GM23338 (cell line): Measurements from ENCODE around the gene CHSY1. TPM values are rescaled to one million over a fixed set of nuclear protein-coding genes. Genes with fewer than 3 reads are reported as not detected.

Source experiments
- ATAC-seq: fragments of 200-7000 bp; cut with Tn5 transposase; 3 replicates; pipeline ENCODE4 v1.9.1; 2020
- DNase-seq: peaks from one replicate; pipeline ENCODE4 v3.0.0-alpha.2; 2015; ENCODE audit warnings: low spot score
- H2AFZ ChIP-seq: fragments of 200-600 bp; sonication (generic); 2 replicates; pipeline ENCODE4 v1.8.0; 2016; ENCODE audit warnings: antibody characterized with exemption, mild to moderate bottlenecking, moderate library complexity
- H3F3A ChIP-seq: fragments of 200-600 bp; sonication (generic); replicated peaks from 2 replicates; pipeline ENCODE4 v1.8.0; 2017; ENCODE audit warnings: antibody characterized with exemption, mixed run types, low read depth
- H3K27ac ChIP-seq: fragments of 200-600 bp; sonication (generic); 2 replicates; pipeline ENCODE4 v1.6.1; 2016; ENCODE audit warnings: low read depth
- H3K27me3 ChIP-seq: fragments of 200-600 bp; sonication (generic); 2 replicates; pipeline ENCODE4 v1.8.0; 2016; ENCODE audit warnings: mild to moderate bottlenecking, mixed run types, moderate library complexity; ENCODE audit not compliant: insufficient read depth
- H3K36me3 ChIP-seq: fragments of 200-600 bp; sonication (generic); 2 replicates; pipeline ENCODE4 v1.8.0; 2016; ENCODE audit warnings: mild to moderate bottlenecking; ENCODE audit not compliant: insufficient read depth
- H3K4me1 ChIP-seq: fragments of 200-600 bp; sonication (generic); 2 replicates; pipeline ENCODE4 v1.8.0; 2016; ENCODE audit warnings: mild to moderate bottlenecking, moderate library complexity; ENCODE audit not compliant: insufficient read depth
- H3K4me2 ChIP-seq: fragments of 200-600 bp; sonication (generic); 2 replicates; pipeline ENCODE4 v1.7.1; 2017; ENCODE audit warnings: mixed run types
- H3K4me3 ChIP-seq: fragments of 200-600 bp; sonication (generic); 2 replicates; pipeline ENCODE4 v1.6.1; 2016; ENCODE audit warnings: mixed run types
- H3K79me2 ChIP-seq: fragments of 200-600 bp; sonication (generic); replicated peaks from 2 replicates; pipeline ENCODE4 v1.8.0; 2017; ENCODE audit warnings: mild to moderate bottlenecking; ENCODE audit not compliant: insufficient read depth
- H3K9me2 ChIP-seq: fragments of 200-600 bp; sonication (generic); 2 replicates; pipeline ENCODE4 v1.8.0; 2017; ENCODE audit not compliant: insufficient read depth
- H4K20me1 ChIP-seq: fragments of 200-600 bp; sonication (generic); replicated peaks from 2 replicates; pipeline ENCODE4 v1.8.0; 2017; ENCODE audit warnings: mild to moderate bottlenecking; ENCODE audit not compliant: insufficient read depth
- H3K27ac Mint-ChIP-seq: 2 replicates; pipeline ENCODE4 v1.8.0; 2020; ENCODE audit warnings: inconsistent platforms, mild to moderate bottlenecking, moderate library complexity, mixed read lengths
- H3K27me3 Mint-ChIP-seq: 3 replicates; pipeline ENCODE4 v1.8.0; 2022; ENCODE audit warnings: low read depth, mild to moderate bottlenecking, moderate library complexity, mixed read lengths, inconsistent platforms; ENCODE audit not compliant: insufficient read depth, poor library complexity
- H3K36me3 Mint-ChIP-seq: 3 replicates; pipeline ENCODE4 v1.8.0; 2021; ENCODE audit warnings: low read depth, mild to moderate bottlenecking, inconsistent platforms, moderate library complexity, mixed read lengths
- H3K4me1 Mint-ChIP-seq: 3 replicates; pipeline ENCODE4 v1.8.0; 2020; ENCODE audit warnings: mild to moderate bottlenecking, inconsistent platforms, mixed read lengths
- H3K4me3 Mint-ChIP-seq: 3 replicates; pipeline ENCODE4 v1.8.0; 2021; ENCODE audit warnings: moderate library complexity, mild to moderate bottlenecking, inconsistent platforms, mixed read lengths
- H3K9me3 Mint-ChIP-seq: 3 replicates; pipeline ENCODE4 v1.8.0; 2020; ENCODE audit warnings: moderate library complexity, mild to moderate bottlenecking, inconsistent platforms, mixed read lengths
- CREB1 ChIP-seq: fragments of 250-450 bp; sonication (Bioruptor Pico); IDR thresholded peaks from 2 replicates; pipeline ENCODE4 v1.5.0; 2020; ENCODE audit warnings: low read depth, mild to moderate bottlenecking, moderate library complexity
- ETS1 ChIP-seq: IDR thresholded peaks from 2 replicates; pipeline ENCODE4 v1.6.1; 2016; ENCODE audit warnings: antibody characterized with exemption
- EZH2 ChIP-seq: fragments of 200-600 bp; sonication (generic); IDR thresholded peaks from one replicate; pipeline ENCODE4 v1.8.0; 2017; ENCODE audit warnings: antibody characterized with exemption, mild to moderate bottlenecking, low read depth; ENCODE audit not compliant: unreplicated experiment
- EZH2phosphoT487 ChIP-seq: fragments of 200-600 bp; sonication (generic); IDR thresholded peaks from one replicate; pipeline ENCODE4 v1.8.1; 2018; ENCODE audit warnings: antibody characterized with exemption; ENCODE audit not compliant: unreplicated experiment
- JUNB ChIP-seq: IDR thresholded peaks from one replicate; pipeline ENCODE4 v1.6.1; 2016; ENCODE audit warnings: antibody characterized with exemption; ENCODE audit not compliant: unreplicated experiment
- NANOG ChIP-seq: IDR thresholded peaks from 2 replicates; pipeline ENCODE4 v1.6.1; 2016; ENCODE audit warnings: antibody characterized with exemption, borderline replicate concordance
- POLR2AphosphoS5 ChIP-seq: IDR thresholded peaks from 2 replicates; pipeline ENCODE4 v1.6.1; 2016; ENCODE audit warnings: antibody characterized with exemption, low read depth
- STAT1 ChIP-seq: IDR thresholded peaks from one replicate; pipeline ENCODE4 v1.6.1; 2016; ENCODE audit warnings: antibody characterized with exemption; ENCODE audit not compliant: unreplicated experiment
- ZNF114 ChIP-seq: fragments of 250-450 bp; sonication (Bioruptor Pico); IDR thresholded peaks from 2 replicates; pipeline ENCODE4 v1.5.0; 2020; ENCODE audit warnings: mild to moderate bottlenecking, moderate library complexity
- ZNF331 ChIP-seq: fragments of 250-450 bp; sonication (Bioruptor Pico); IDR thresholded peaks from 2 replicates; pipeline ENCODE4 v1.5.0; 2020; ENCODE audit warnings: low read depth, mild to moderate bottlenecking, moderate library complexity
- polyA plus RNA-seq: library from polyadenylated mRNA; unstranded; fragments of >200 nt; fragmentation: Nextera tagmentation; extraction: Ambion mirVana; gene quantifications from 2 replicates; pipeline ENCODE4 v1.2.1, GENCODE V29; 2016
- total RNA-seq: library from RNA; depleted of rRNA; stranded (reverse); fragments of >200 nt; shearing (Covaris generic); gene quantifications from 2 replicates; pipeline ENCODE4 v1.2.3, GENCODE V29; 2014
- TF ChIP-seq, protein P1 (sequence below), 2 experiments: fragments of 200-600 bp in 1 of 2; sonication (generic) in 1 of 2; conservative IDR thresholded peaks; 2 replicates each; pipeline versions ENCODE4 v1.5.1 to v1.6.1; 2016 to 2017; ENCODE audit warnings: antibody characterized with exemption in 2 of 2, low read depth in 2 of 2, mild to moderate bottlenecking in 2 of 2, moderate library complexity in 1 of 2
- TF ChIP-seq, protein P2 (sequence below): IDR thresholded peaks from one replicate; pipeline ENCODE4 v1.6.1; 2018; ENCODE audit warnings: antibody characterized with exemption; ENCODE audit not compliant: unreplicated experiment
- TF ChIP-seq, protein P3 (sequence below): fragments of 250-450 bp; sonication (Bioruptor Pico); IDR thresholded peaks from 2 replicates; pipeline ENCODE4 v1.5.0; 2020; ENCODE audit warnings: mild to moderate bottlenecking, moderate library complexity

CHSY1 gene
- total and polyA plus RNA-seq, 2 experiments from 2014 or later, result 9.8 to 47.7 TPM

DNA sequence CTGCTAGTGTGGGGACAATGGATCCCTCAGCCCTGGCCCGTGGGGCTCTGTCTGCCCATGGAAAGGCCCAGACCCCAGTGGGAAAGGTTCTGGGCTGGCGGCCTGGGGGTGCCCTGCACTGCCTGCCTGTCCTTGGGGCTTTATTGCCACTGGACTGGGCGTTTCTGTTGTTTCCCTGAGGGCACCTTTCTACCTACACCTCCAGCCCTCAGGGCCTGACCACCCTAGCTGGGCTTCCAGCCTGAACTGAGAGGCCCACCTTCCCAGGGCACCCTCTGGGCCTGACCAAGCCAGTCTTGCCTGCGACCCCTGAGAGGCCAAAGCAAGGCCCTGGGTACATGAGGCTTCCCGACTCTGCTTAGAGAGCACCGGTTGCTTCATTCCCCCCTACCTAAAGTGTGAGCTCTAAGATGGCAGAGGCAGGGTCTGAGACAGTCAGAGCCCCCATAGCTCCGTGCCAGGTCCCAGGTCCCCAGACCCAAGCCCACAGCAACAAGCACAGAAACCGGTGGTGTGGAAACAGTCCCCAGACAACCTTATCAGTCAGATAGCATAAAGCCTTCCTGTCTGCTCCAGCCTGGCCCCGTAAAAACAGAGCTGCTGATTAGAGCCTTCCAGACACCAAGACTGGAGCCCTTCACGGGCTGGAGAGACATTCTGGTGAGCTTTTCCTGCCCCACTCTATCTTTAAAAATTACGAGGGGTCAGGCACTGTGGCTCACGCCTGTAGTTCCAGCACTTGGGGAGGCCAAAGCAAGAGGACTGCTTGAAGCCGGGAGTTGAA, 102.8 kb downstream of the CHSY1 start:
- Histone ChIP-seq H3K4me2 (no peak overlapping the region), H4K20me1 (no peaks in the 10 kb centered on the region), H3K36me3 (no peaks in the 10 kb centered on the region), H3K27ac (no peak overlapping the region), H2AFZ (no peak overlapping the region), H3K4me3 (no peak overlapping the region), H3K27me3 (no peaks in the 10 kb centered on the region), H3F3A (peaks cover 5% of the 10 kb centered on the region; the same call in 1 of the 2 replicates), H3K9me2 (0 out of 2 replicates have a peak, but pooled peaks cover 3% of the 10 kb centered on the region), H3K79me2 (no peaks in the 10 kb centered on the region), H3K4me1 (no peaks in the 10 kb centered on the region)
- peaks cover 6% of the 10 kb centered on the region for H3K27me3 Mint-ChIP-seq
- peaks cover 11% of the 10 kb centered on the region for H3K4me1 Mint-ChIP-seq
- H3K4me3 Mint-ChIP-seq, result no peak overlapping the region
- ATAC-seq, result no peak
- TF ChIP-seq ZNF114, result no peak
- TF ChIP-seq NANOG, result no peak
- TF ChIP-seq JUNB, result no peak
- no peak for TF ChIP-seq CREB1 (CRISPR knock-in tag)
- TF ChIP-seq STAT1, result no peak
- TF ChIP-seq, protein P1, sequence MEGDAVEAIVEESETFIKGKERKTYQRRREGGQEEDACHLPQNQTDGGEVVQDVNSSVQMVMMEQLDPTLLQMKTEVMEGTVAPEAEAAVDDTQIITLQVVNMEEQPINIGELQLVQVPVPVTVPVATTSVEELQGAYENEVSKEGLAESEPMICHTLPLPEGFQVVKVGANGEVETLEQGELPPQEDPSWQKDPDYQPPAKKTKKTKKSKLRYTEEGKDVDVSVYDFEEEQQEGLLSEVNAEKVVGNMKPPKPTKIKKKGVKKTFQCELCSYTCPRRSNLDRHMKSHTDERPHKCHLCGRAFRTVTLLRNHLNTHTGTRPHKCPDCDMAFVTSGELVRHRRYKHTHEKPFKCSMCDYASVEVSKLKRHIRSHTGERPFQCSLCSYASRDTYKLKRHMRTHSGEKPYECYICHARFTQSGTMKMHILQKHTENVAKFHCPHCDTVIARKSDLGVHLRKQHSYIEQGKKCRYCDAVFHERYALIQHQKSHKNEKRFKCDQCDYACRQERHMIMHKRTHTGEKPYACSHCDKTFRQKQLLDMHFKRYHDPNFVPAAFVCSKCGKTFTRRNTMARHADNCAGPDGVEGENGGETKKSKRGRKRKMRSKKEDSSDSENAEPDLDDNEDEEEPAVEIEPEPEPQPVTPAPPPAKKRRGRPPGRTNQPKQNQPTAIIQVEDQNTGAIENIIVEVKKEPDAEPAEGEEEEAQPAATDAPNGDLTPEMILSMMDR (conservative IDR thresholded peaks at IDR 0.05; ENCODE audit: low read depth in 2 of 2), result no peak
- no peak for TF ChIP-seq POLR2AphosphoS5
- TF ChIP-seq, protein P2, sequence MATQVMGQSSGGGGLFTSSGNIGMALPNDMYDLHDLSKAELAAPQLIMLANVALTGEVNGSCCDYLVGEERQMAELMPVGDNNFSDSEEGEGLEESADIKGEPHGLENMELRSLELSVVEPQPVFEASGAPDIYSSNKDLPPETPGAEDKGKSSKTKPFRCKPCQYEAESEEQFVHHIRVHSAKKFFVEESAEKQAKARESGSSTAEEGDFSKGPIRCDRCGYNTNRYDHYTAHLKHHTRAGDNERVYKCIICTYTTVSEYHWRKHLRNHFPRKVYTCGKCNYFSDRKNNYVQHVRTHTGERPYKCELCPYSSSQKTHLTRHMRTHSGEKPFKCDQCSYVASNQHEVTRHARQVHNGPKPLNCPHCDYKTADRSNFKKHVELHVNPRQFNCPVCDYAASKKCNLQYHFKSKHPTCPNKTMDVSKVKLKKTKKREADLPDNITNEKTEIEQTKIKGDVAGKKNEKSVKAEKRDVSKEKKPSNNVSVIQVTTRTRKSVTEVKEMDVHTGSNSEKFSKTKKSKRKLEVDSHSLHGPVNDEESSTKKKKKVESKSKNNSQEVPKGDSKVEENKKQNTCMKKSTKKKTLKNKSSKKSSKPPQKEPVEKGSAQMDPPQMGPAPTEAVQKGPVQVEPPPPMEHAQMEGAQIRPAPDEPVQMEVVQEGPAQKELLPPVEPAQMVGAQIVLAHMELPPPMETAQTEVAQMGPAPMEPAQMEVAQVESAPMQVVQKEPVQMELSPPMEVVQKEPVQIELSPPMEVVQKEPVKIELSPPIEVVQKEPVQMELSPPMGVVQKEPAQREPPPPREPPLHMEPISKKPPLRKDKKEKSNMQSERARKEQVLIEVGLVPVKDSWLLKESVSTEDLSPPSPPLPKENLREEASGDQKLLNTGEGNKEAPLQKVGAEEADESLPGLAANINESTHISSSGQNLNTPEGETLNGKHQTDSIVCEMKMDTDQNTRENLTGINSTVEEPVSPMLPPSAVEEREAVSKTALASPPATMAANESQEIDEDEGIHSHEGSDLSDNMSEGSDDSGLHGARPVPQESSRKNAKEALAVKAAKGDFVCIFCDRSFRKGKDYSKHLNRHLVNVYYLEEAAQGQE, result no peak
- TF ChIP-seq, protein P3, sequence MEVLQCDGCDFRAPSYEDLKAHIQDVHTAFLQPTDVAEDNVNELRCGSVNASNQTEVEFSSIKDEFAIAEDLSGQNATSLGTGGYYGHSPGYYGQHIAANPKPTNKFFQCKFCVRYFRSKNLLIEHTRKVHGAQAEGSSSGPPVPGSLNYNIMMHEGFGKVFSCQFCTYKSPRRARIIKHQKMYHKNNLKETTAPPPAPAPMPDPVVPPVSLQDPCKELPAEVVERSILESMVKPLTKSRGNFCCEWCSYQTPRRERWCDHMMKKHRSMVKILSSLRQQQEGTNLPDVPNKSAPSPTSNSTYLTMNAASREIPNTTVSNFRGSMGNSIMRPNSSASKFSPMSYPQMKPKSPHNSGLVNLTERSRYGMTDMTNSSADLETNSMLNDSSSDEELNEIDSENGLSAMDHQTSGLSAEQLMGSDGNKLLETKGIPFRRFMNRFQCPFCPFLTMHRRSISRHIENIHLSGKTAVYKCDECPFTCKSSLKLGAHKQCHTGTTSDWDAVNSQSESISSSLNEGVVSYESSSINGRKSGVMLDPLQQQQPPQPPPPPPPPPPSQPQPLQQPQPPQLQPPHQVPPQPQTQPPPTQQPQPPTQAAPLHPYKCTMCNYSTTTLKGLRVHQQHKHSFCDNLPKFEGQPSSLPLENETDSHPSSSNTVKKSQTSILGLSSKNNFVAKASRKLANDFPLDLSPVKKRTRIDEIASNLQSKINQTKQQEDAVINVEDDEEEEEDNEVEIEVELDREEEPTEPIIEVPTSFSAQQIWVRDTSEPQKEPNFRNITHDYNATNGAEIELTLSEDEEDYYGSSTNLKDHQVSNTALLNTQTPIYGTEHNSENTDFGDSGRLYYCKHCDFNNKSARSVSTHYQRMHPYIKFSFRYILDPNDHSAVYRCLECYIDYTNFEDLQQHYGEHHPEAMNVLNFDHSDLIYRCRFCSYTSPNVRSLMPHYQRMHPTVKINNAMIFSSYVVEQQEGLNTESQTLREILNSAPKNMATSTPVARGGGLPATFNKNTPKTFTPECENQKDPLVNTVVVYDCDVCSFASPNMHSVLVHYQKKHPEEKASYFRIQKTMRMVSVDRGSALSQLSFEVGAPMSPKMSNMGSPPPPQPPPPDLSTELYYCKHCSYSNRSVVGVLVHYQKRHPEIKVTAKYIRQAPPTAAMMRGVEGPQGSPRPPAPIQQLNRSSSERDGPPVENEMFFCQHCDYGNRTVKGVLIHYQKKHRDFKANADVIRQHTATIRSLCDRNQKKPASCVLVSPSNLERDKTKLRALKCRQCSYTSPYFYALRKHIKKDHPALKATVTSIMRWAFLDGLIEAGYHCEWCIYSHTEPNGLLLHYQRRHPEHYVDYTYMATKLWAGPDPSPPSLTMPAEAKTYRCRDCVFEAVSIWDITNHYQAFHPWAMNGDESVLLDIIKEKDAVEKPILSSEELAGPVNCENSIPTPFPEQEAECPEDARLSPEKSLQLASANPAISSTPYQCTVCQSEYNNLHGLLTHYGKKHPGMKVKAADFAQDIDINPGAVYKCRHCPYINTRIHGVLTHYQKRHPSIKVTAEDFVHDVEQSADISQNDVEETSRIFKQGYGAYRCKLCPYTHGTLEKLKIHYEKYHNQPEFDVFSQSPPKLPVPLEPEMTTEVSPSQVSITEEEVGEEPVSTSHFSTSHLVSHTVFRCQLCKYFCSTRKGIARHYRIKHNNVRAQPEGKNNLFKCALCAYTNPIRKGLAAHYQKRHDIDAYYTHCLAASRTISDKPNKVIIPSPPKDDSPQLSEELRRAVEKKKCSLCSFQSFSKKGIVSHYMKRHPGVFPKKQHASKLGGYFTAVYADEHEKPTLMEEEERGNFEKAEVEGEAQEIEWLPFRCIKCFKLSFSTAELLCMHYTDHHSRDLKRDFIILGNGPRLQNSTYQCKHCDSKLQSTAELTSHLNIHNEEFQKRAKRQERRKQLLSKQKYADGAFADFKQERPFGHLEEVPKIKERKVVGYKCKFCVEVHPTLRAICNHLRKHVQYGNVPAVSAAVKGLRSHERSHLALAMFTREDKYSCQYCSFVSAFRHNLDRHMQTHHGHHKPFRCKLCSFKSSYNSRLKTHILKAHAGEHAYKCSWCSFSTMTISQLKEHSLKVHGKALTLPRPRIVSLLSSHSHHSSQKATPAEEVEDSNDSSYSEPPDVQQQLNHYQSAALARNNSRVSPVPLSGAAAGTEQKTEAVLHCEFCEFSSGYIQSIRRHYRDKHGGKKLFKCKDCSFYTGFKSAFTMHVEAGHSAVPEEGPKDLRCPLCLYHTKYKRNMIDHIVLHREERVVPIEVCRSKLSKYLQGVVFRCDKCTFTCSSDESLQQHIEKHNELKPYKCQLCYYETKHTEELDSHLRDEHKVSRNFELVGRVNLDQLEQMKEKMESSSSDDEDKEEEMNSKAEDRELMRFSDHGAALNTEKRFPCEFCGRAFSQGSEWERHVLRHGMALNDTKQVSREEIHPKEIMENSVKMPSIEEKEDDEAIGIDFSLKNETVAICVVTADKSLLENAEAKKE (CRISPR knock-in tag), result no peak
- no peak for TF ChIP-seq ZNF331 (CRISPR knock-in tag)
- TF ChIP-seq ETS1, result no peak
- no peak for TF ChIP-seq EZH2
- TF ChIP-seq EZH2phosphoT487, result no peak
- no peaks in the 10 kb centered on the region for H3K36me3 Mint-ChIP-seq
- no peak for DNase-seq
- H3K27ac Mint-ChIP-seq, result no peak overlapping the region
- no peaks in the 10 kb centered on the region for H3K9me3 Mint-ChIP-seq
